GM15510 (cell line): ENCODE results near the gene CCHCR1.

Experiments
- POLR2A ChIP-seq: IDR thresholded peaks from 3 replicates; pipeline ENCODE4 v1.6.1; 2011; ENCODE audit warnings: borderline replicate concordance; ENCODE audit not compliant: insufficient read length; ENCODE audit errors: extremely low read depth

The CCHCR1 gene

GRCh38 chr6:31165064-31165832, 7.6 kb upstream of the CCHCR1 start:
- peak; percentile 54 for TF ChIP-seq POLR2A

GRCh38 chr6:31163922-31164321, 6.3 kb upstream of the CCHCR1 start:
- TF ChIP-seq POLR2A: no peak

- no peak for TF ChIP-seq POLR2A
These were observed 5.0 kb upstream of the CCHCR1 start for GRCh38 chr6:31162463-31163165.

- no peak for TF ChIP-seq POLR2A
These were observed 3.9 kb upstream of the CCHCR1 start for GRCh38 chr6:31161216-31162126.

GRCh38 chr6:31158863-31159855, 1.6 kb upstream of the CCHCR1 start:
- peak; percentile 38 for TF ChIP-seq POLR2A

GRCh38 chr6:31158140-31158862, 699 bp upstream of the CCHCR1 start, which contains the start of gene TCF19:
TSS of gene TCF19 (plus strand) at chr6:31158589. CDS start at chr6:31159470, 881 bp downstream.
- TF ChIP-seq POLR2A: peak; percentile 47

GRCh38 chr6:31156641-31157040, 961 bp downstream of the CCHCR1 start:
- no peak for TF ChIP-seq POLR2A

GRCh38 chr6:31154436-31154835, 3.2 kb downstream of the CCHCR1 start:
- TF ChIP-seq POLR2A: no peak

GRCh38 chr6:31152781-31153180, 4.8 kb downstream of the CCHCR1 start:
- TF ChIP-seq POLR2A: no peak

- TF ChIP-seq POLR2A: no peak
These were observed 7.7 kb downstream of the CCHCR1 start for GRCh38 chr6:31149827-31150447.

- TF ChIP-seq POLR2A: no peak
These were observed 12.2 kb downstream of the CCHCR1 start for GRCh38 chr6:31145386-31145785.

- no peak for TF ChIP-seq POLR2A
These were observed 12.6 kb downstream of the CCHCR1 start for GRCh38 chr6:31144970-31145340.
